Germinal center (tissue), 1 donor: Measurements from ENCODE around the gene ZDHHC24.
A peak's percentile ranks its signal among the peaks of the same experiment; 100 is the strongest.

ENCODE experiments used
- DNase-seq: peaks from one replicate; pipeline ENCODE4 v3.0.0; 2012; ENCODE audit warnings: mixed read lengths, low spot score

ZDHHC24 gene

DNA sequence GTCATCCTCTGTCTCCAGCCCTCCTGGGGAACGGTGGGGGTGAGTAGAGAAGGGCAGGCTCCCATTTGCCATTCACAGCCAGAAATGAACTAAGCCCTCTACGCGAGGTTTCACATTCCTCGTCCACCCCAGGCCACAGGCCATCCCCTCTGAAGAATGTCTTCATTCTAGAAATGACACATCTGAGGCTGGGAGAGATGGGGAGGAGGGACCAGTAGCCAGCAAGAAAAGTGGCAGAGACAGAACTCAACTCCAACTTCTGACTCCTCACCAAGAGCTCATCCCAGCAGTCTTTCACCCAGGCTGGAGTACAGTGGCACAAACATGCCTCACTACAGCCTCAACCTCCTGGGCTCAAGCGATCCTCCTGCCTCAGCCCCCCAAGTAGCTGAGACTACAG lies 19.1 kb upstream of the ZDHHC24 start:
- no peak for DNase-seq

DNA sequence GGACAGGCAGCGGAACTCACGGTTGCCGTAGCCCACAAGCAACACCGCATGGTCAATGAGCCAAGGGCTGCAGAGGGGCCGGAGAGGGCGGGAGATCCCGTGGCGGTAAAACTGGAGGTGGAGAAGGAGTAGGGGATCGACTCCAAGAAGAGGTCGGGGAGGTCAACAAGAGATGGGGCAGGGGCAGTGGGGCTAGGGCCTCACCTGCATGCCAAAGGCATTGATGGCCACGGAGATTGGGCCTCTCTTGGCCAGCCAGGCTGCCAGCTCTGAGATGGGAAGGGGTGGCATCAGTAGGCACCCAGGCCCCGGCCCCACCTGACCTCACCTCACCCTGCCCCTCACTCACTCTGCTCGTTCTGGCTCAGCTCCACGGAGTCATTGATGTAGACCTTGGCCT lies 18.7 kb upstream of the ZDHHC24 start:
- no peak for DNase-seq

DNA sequence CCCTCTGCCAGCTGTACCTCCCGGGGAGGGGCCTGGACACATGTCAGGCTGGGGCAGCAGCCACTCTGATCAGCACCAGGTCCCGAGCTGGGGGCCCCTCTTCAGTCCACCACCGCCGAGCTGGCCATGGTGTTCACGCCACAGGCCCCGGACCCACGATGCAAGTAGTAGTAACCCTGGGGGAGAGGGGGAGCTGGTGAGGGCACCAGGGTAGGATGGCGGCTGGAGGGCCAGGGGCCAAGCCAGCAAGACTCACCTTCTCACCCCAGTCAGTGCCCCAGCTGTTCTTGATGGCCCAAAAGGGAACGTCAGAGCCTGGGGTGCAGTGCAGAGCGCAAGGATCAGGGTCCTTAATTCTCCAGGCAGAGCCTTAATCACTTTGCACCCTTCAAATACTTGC lies 18.0 kb upstream of the ZDHHC24 start:
- DNase-seq = no peak

DNA sequence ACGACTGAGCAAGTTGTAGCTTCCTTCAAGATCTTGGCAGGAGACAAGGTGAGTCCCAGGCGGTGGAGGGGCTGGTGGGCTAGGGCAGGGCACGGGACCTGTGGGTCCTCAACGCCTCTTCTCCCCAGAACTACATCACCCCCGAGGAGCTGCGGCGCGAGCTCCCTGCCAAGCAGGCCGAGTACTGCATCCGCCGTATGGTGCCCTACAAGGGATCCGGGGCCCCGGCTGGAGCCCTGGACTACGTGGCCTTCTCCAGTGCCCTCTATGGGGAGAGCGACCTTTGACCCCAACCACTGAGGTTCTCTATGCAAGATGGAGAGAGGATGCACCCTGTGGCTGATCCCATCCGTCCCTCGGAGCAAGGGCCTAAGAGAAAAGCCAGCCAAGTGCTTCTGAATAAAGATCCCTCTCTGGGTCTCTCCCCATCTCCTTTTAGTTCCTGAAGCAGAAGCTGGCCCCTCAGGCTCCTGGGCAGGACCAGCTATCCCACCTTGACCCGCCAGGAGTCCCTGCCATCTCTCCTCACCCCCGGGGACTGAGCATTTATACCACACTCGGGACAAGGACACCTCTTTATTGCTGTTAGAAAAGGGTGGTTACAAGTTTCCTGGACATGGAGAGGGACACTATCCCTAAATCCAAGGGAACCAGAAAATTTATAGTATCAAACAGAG lies 17.2 kb upstream of the ZDHHC24 start:
- no peak for DNase-seq

DNA sequence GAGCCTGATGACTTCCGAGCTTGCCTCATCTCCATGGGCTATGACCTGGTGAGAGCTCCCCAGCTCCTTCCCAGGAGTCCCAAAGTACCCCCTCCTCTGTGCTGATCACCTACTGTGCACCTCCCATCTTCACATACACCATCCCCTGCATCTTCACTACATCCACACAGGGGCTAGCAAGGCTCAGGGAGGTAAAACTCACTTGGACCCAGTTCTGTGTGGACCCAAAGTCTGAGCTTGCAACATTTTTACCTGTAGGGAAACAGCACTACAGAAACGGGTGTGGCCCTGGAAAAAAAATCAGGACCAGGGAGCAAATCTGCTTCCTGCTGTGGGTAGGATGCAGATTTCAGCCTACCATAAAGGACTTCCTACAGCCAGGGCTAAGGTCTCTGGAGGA lies 16.4 kb upstream of the ZDHHC24 start:
- DNase-seq = no peak

DNA sequence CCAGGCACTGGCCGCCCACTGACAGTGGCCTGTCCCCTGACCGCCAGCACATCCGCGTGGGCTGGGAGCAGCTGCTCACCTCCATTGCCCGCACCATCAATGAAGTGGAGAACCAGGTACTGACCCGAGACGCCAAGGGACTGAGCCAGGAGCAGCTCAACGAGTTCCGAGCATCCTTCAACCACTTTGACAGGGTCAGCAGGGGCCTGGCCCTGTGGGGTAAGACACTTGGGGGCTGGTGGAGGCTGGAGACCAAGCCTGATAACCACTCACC lies 16.1 kb upstream of the ZDHHC24 start:
- no peak for DNase-seq

DNA sequence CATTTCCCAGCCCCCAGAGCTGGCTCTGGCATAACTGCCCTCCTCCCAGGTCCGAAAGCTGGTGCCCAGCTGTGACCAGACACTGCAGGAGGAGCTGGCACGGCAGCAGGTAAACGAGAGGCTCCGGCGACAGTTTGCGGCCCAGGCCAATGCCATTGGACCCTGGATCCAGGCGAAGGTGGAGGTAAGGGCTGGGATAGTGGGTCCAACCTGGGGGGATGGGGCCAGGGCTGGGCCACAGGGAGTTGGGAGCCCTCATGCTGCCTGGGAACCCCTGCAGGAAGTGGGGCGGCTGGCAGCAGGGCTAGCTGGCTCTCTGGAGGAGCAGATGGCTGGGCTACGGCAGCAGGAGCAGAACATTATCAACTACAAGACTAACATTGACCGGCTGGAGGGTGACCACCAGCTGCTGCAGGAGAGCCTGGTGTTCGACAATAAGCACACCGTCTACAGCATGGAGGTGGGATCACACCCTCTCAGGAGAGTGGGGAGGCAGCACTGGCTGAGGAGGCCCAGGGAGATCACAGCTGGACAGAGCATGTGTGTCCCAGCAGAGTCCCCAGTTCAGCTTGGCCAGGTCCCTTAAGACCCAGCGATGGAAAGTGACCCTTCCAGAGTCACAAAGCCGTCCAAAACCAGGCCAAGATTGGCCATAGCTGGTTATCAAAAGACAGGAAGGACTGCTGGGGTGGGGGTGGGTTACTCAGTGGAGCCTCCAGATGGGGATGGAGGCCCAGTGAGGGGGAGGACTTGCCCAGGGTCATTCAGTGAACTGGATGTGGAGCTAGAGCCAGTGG lies 15.5 kb upstream of the ZDHHC24 start:
- DNase-seq = no peak

DNA sequence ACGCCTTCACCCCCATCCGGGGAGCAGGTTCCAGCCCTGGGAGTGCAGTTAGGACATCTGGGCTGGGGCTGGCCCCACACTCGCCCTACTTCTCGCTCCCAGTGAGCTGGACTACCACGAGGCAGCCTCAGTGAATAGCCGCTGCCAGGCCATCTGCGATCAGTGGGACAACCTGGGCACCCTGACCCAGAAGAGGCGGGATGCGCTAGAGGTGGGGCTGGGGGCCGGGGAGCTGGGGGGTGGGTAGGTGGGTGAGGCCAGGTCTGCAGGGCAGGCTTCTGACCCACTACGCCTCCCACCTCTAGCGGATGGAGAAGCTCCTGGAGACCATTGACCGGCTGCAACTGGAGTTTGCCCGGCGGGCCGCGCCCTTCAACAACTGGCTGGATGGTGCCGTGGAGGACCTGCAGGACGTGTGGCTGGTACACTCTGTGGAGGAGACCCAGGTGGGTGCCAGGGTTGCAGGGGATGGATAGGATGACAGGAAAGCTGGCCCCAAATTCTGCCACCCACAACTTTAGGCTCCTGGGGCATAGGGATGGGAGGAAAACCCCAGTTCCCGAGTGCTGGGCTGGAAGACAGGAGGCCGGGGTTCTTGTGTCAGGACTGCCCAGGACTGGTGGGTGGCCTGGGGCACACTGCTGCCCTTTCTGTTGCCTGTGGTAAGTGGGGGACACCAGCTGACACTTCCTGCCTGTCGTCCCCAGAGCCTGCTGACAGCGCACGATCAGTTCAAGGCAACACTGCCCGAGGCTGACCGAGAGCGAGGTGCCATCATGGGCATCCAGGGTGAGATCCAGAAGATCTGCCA lies 14.2 kb upstream of the ZDHHC24 start:
- DNase-seq = no peak

DNA sequence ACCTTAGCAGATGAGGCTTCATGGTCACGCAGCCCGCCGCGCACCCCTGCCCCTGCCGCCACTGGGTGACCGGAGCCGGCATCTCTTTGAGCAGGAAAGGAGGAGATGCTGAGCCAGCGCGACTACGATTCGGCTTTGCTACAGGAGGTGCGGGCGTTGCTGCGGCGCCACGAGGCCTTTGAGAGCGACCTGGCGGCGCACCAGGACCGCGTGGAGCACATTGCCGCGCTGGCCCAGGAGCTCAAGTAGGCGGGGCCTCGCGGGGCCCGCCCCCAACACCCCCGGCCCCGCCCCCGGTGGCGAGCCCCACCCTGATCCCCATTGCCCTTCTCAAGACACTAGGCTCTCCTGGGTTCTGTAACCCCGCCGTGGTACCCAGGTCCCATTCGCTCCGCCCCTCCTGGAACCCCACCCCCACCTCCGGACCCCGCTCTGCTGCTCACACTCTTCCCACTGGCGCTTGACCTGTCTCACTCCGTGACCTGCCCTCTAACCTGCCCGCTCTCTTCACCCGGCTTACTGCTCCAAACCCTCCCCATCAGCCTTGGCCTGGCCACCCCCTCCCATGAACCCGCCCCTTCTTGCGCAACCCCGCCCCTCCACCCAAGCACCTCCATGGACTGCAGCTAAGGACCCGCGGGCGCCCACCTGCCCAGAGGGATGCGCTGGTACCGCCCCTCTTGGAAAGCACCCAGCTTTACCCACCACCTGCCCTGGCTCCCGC lies 13.5 kb upstream of the ZDHHC24 start:
- DNase-seq = peak; percentile 62

DNA sequence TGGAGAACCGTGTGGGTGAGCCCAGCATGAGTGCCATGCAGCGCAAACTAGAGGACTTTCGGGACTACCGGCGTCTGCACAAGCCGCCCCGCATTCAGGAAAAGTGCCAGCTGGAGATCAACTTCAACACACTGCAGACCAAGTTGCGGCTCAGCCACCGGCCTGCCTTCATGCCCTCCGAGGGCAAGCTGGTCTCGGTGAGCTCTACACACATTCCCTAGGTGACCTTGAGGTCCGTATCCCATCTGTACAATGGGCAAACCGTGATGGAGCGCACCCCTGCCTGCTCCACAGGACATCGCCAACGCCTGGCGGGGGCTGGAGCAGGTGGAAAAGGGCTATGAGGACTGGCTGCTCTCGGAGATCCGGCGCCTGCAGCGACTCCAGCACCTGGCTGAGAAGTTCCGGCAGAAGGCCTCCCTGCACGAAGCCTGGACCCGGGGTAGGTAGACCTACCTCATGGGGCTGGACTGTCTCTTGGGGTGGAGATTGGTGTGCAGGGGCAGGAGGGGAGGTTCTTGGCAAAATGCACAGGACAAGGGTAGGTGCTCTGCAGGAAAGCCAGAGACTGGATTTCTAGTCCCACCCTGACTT lies 12.0 kb upstream of the ZDHHC24 start:
- no peak for DNase-seq

DNA sequence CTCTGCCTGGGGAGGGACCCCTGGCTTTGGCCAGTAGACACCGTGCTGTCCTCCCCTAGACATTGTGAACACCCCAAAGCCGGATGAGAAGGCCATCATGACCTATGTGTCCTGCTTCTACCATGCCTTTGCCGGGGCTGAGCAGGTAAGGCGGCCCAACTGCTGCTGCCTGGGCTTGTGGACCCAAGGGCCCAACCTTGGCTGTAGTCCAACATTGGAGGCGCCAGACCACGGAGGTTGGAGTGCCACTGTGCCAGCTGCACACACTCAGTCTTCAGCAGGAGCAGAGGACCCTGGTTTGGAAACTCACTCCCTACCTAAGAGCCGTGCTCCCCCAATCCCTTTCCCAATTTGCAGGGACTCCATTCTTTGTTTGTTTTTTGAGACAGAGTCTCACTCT lies 10.2 kb upstream of the ZDHHC24 start:
- no peak for DNase-seq

DNA sequence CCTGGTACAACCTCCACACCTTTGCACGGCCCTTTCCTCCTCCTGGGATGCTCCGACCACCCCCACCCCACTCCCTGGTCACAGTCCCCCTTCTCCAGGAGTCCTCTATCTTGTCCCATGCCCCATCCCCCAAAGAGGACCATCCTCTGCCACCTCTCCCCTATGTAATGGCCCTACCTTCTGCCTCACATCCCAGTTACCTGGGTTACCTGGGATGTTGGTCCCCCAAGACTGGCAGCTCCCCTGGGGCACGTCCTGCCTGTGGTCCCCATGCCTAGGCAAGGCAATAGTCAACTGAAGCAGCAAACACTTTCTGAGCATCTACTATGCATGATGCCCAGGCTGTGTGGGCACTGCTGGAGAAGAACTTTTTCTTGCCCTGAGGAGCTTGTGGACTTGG lies 9.6 kb upstream of the ZDHHC24 start:
- no peak for DNase-seq

DNA sequence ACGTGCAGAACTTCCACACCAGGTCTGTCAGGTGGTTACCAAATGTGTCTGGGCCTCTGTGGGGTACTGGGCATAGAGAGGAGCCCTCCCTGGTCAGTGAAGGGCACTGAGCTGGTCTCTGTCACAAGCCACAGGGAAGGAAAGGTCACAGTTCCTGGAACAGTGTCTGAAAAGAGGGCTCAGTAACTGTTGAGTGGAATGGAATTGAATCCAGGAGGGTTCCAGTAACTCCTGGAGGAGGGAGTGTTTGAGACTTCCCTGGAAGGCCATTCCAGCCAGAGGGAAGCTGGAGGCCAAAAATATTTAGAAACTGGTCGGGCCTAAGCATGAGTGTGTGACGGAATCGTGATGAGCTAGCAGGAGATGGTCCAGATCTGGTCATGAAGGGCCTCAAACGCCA lies 8.8 kb upstream of the ZDHHC24 start:
- no peak for DNase-seq

DNA sequence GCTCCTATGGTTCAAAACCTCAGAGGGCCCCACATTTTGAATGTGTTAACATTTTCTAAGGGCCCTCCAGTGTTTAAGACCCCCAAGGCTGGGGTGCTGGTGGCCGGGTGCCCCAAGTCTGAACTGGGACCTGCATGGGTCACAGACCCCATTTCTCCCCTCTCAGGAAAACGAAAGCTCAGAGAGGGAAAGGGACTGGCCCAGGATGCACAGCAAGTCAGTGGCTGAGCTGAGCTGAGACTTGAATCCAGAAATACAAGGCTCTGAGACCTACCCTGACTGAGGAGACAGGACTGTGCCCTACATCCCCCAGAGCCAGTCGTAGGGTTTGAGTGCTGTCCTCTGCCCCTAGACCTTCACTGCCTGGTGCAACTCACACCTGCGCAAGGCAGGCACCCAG lies 5.0 kb upstream of the ZDHHC24 start:
- DNase-seq = no peak

DNA sequence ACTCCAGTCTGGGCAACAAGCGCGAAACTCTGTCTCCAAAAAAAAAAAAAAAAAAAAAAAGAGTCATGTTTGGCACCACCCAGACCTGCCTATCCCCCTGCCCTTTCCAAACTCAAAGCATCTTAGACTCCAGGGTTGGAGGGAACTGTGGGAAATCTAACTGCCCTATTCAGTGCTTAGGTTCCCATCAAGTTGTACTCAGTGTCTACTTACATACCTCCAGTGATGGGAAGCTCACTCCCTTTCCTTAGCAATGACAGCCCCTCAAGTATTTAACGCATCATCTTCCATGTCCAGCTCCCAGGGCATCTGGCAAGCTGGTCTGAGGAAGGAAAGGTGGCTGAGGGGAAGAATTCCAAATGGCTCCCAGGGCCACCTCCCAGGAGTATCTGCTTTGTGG lies 3.8 kb upstream of the ZDHHC24 start:
- DNase-seq = no peak

DNA sequence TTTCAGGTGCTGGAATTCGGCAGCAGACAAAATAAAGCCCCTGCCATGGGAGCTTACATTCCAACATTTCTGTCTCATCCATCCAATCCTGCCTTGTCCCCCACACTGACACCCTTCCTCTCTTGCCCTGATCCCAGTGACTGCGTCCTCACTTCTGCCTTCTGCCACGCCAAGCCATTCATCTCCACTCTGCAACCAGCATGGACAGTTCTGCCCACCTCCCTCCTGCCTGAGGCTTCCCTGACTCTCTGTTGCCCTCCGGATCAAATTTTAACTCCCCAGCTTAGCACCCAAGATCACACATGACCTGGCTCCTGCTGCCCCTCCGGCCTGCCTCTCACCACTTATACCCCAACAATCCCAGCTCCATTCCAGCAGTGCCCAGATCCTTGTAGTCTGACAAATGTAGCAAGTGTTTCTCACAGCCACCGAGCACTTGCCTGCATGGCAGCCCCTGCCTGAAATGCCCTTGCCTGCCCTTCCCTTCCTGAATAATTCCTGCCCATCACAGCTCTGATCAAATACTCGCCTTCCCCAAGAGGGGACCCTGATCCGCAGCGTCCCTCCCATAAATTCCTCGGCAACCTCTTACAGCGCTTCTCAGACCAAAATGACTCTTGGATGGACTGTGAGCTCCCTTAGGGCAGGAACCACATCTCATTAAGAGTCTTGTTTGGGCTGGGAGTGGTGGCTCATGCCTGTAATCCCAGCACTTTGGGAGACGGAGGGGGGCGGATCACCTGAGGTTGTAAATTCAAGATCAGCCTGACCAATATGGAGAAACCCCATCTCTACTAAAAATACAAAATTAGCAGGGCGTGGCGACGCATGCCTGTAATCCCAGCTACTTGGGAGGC lies 3.2 kb upstream of the ZDHHC24 start:
- no peak for DNase-seq

DNA sequence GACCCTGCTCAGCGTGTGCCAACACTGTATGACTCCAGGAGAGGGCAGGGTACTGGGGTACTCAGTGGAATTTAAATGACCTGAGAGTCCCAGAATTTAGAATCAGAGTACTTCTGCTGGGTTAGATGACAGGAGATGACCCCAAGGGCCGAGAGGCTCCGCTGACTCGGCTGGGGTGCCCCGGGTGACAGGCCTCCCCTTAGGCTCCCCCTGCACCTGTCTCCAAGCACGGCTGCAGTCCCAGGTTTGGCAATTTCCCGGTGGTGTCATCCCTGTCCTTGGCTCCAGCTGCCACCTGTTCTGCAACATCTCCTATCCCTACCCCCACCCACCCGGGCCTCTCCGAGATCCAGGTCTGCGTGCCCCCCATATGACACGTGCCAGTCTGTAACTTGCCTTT lies 2.2 kb upstream of the ZDHHC24 start:
- DNase-seq = no peak

DNA sequence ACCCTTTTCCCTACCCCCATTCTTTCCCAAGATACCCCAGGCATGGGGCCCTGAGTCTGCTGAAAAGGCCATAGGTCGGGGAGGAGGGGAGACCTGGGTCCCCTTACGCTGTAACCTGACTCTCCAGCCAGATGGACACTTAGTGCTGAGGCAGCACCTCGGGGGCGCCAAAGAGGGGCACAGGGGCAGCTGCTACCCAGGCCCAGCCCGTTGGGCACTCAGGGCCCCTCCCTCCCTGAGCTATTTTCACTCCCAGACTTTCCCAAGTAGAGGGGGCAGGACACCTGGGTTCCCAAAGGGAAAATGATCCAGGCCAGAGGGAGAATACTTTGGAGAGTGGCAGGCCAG lies 1.8 kb upstream of the ZDHHC24 start:
- DNase-seq = no peak

DNA sequence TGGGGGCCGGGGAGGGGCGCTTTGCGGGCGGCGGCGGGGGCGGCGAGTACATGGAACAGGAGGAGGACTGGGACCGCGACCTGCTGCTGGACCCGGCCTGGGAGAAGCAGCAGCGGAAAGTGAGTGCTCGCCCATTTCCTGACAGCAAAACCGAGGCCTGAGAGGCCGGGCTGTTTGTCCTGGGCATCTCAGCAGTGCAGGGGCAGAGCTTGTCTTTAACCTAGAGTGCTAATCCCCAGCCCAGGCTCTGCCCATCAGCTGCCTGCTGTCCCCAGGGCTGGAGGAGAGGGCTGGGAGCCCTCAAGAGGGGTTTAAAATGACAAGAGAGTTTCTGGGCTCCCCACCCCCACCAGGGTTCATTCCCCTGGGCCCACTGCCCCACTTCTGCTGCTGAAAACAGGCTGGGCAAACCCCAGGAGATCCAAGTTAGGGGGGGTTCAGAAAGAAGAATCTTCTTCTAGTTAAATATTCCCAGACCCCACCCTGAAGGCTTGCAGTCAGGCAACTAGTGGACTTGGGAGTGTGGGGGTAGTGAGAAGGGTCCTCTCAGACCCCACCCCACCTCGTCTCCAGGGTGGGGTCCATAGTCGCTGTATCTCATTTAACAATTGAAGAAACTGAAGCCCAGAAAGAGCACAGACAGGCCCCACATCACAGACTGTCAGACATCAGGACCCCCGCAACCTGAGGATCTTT lies 1.3 kb upstream of the ZDHHC24 start:
- DNase-seq = no peak

DNA sequence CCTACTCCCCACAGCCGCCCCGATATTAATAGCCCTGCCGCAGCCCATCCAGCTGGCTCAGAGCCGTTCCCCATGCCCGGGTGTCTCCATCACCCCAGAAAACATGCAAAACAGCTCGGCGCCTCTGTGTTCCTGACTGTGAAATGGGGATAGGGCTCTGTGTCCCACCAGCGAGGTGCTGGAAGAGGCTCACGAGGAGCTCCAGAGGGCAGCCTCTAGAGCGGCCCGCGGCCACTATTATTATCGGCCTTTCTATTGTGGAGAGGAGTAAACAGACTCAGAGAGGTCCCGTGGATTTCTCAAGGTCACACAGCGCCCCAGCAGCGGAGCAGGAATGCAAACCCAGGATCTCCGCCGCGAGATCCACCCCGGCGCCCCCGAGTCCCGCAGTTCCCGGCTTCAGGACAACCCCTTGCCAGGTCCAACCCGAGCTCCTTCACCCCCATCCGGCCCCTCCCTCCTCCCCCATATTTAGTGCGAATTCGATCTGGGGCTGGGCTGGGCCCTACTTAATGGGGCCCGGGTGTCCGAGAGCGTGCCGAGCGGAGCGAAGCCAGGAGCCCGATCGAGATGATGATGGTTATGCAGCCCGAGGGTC lies 619 bp upstream of the ZDHHC24 start, which contains the start of gene ACTN3:
Gene ACTN3, plus strand, starts transcription at position 536 of the 598 bp plus-strand sequence. Its CDS starts 35 bp downstream, at position 571.
- no peak for DNase-seq
